ENCODE results near the gene PARD3. TPM values are rescaled to one million over a fixed set of nuclear protein-coding genes. Genes with fewer than 3 reads are reported as not detected.
A peak's percentile ranks its signal among the peaks of the same experiment; 100 is the strongest.

PARD3 gene
- total and polyA plus RNA-seq, 12 donors: 17.0 to 93.8 (median 47.3) TPM

DNA sequence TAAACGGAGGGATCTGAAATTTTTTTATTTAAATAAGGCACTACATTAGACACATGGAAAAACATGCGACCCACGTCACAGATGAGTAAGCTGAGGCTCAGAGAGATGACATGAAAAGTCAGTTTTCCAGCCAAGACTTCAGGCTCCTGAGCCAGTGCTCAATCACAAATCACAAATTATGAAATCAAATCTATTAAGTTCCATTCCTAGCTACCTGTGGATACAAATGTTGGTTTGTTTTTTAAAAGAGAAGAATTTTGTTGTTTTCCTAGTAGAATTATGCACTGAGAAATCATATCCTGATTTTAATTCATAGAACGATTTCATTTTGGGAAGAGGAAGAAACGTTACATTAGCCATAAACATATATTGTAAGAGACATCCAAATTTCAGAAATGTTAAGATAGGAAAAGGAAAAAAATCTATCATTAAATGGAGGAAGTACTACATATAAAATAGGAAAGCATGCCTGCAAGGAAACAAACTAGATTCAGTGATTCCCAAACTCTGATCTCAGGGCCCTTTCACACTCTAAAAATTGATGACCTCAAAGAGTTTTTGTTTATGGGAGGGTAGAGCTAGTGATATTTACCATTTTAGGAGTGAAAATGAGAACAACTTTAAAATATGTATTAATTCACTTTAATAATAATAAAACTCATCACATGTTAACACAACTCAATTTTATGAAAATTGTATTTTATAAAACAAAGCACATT lies 340.4 kb downstream of the PARD3 start:
- H3K9me3 ChIP-seq (replicated peaks in 1 of 3): no peaks in the 10 kb centered on the region
- H3K27me3 ChIP-seq: no peaks in the 10 kb centered on the region
- intact Hi-C loops (cut with DNase I): no loop called here
- peaks cover 0 to 4% of the 10 kb centered on the region in 2 donors for H3K4me1 ChIP-seq (replicated peaks in 1 of 2)
- H3K36me3 ChIP-seq (replicated peaks in 1 of 2): no peaks in the 10 kb centered on the region
- DNase-seq: no peak
- 93 to 96% (median 94%) methylated on average over 5 of the region's 5 CpGs for WGBS, 4 donors
- TF ChIP-seq CTCF (IDR thresholded peaks at IDR 0.05) (no peak), POLR2A (IDR thresholded peaks at IDR 0.05) (no peak)
- H3K27ac ChIP-seq: no peak overlapping the region
- H3K4me3 ChIP-seq: no peak overlapping the region

DNA sequence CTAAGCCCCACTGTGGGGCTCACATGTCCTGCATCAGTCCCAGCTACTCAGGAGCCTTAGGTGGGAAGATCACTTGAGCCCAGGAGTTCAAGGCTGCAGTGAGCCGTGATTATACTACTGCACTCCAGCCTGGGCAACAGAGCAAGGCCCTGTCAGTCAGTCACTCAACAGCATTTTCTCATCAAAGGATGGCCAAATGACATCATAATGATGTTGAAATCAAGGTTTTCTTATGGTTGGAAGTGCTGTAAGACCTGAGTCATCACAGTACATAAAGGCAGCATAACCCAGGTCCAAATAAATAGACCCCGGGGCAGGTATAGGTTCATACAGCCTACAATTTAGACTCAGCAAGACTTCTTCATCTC lies 341.1 kb downstream of the PARD3 start:
- Histone ChIP-seq H3K27me3 (no peaks in the 10 kb centered on the region), H3K4me3 (no peak overlapping the region), H3K27ac (no peak overlapping the region), H3K4me1 (replicated peaks in 1 of 2) (peaks cover 0 to 4% of the 10 kb centered on the region in 2 donors), H3K9me3 (replicated peaks in 1 of 3) (no peaks in the 10 kb centered on the region), H3K36me3 (replicated peaks in 1 of 2) (no peaks in the 10 kb centered on the region)
- intact Hi-C loops (cut with DNase I): no loop called here
- 52 to 86% (median 71%) methylated on average over 2 of the region's 2 CpGs for WGBS, 4 donors
- TF ChIP-seq CTCF (IDR thresholded peaks at IDR 0.05) (no peak), POLR2A (IDR thresholded peaks at IDR 0.05) (no peak)
- peak in 1 of 7 donors; percentile 4 for DNase-seq

- TF ChIP-seq CTCF (IDR thresholded peaks at IDR 0.05) (no peak), POLR2A (IDR thresholded peaks at IDR 0.05) (no peak)
- Histone ChIP-seq H3K4me1 (replicated peaks in 1 of 2) (peaks cover 0 to 4% of the 10 kb centered on the region in 2 donors), H3K9me3 (replicated peaks in 1 of 3) (no peaks in the 10 kb centered on the region), H3K4me3 (no peak overlapping the region), H3K27me3 (no peaks in the 10 kb centered on the region), H3K36me3 (replicated peaks in 1 of 2) (no peaks in the 10 kb centered on the region), H3K27ac (no peak overlapping the region)
- intact Hi-C loops (cut with DNase I): no loop called here
- no peak for DNase-seq
- WGBS, 4 donors: 94 to 95% (median 94%) methylated on average over 7 of the region's 7 CpGs
Measured at GRCh38 chr10:34473174-34474008, 341.7 kb downstream of the PARD3 start.

DNA sequence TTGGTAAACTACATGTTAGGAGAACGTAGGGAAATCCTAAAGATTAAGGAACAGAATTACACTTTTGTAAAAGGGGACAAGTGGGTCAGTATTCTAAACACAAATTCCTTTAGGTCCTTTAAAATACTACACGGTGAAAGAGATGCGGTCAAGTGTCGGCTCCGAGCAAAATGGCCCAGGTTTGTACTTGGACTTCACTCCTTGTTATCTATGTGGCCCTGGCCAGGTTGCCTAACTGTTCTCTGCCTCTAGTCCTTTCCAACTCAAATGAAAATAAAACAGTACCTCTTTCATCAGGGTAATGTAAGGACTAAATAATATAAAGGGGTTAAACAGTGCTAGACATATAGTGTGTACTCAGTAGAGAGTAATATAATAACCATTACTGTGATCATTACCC lies 344.8 kb downstream of the PARD3 start:
- Histone ChIP-seq H3K4me3 (no peak overlapping the region), H3K27ac (no peak overlapping the region), H3K27me3 (no peaks in the 10 kb centered on the region), H3K9me3 (replicated peaks in 1 of 3) (no peaks in the 10 kb centered on the region), H3K36me3 (replicated peaks in 1 of 2) (no peaks in the 10 kb centered on the region), H3K4me1 (replicated peaks in 1 of 2) (peaks cover 0 to 4% of the 10 kb centered on the region in 2 donors)
- DNase-seq: no peak
- intact Hi-C loops (cut with DNase I): no loop called here
- WGBS, 4 donors: 92 to 98% (median 95%) methylated on average over 5 of the region's 5 CpGs
- no peak for TF ChIP-seq CTCF (IDR thresholded peaks at IDR 0.05)
- no peak for TF ChIP-seq POLR2A (IDR thresholded peaks at IDR 0.05)
